ENCODE data around the gene IER3IP1. TPM values are rescaled to one million over a fixed set of nuclear protein-coding genes. Genes with fewer than 3 reads are reported as not detected.

Gene IER3IP1
- polyA plus RNA-seq, 3 donors from 2014 or later = 17.1 to 40.9 (median 23.6) TPM

Other genes starting within 250 kb of the IER3IP1 start
- not detected for gene ELOA2, start 140.7 kb downstream of the IER3IP1 start, polyA plus RNA-seq
- 10 to 100 TPM; 39.7 to 69.1 (median 55.4) TPM for gene HDHD2, start 25.9 kb downstream of the IER3IP1 start, polyA plus RNA-seq
- not detected for gene SKOR2, start 75.3 kb upstream of the IER3IP1 start, polyA plus RNA-seq

Measured in immature natural killer cell (primary cell).